ENCODE data around the gene OPCML.

DNA sequence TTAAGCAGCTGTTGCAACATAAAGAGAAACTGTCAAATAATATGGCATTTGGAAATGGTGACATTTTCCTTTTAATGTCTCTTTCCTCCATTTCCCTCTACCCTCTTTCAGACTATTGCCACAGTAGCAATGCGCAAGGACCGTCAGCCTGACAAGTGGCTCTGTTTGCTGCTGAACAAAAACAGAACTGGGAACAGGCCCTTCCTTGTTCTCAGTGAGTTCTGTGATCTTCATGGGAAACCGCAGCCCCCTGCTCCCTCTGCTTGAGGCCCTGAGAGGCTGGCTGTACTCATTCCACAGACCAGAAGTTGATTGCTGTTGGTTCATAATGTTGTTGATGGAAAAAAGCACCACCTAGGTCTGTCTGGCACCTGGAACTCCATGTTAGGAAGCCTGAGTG, 559.7 kb downstream of the OPCML start:
- no peak for TF ChIP-seq EZH2phosphoT487 (IDR thresholded peaks at IDR 0.05; ENCODE audit: borderline replicate concordance, low read length)
- TF ChIP-seq, protein P1, sequence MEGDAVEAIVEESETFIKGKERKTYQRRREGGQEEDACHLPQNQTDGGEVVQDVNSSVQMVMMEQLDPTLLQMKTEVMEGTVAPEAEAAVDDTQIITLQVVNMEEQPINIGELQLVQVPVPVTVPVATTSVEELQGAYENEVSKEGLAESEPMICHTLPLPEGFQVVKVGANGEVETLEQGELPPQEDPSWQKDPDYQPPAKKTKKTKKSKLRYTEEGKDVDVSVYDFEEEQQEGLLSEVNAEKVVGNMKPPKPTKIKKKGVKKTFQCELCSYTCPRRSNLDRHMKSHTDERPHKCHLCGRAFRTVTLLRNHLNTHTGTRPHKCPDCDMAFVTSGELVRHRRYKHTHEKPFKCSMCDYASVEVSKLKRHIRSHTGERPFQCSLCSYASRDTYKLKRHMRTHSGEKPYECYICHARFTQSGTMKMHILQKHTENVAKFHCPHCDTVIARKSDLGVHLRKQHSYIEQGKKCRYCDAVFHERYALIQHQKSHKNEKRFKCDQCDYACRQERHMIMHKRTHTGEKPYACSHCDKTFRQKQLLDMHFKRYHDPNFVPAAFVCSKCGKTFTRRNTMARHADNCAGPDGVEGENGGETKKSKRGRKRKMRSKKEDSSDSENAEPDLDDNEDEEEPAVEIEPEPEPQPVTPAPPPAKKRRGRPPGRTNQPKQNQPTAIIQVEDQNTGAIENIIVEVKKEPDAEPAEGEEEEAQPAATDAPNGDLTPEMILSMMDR (IDR thresholded peaks at IDR 0.05; ENCODE audit: low read depth, low read length, poor library complexity, severe bottlenecking), result no peak

Measured in DOHH2 (cell line).